Fibroblast of pulmonary artery (primary cell): ENCODE data around the gene MRPL49.
"Not testable (repeated sequence)": the region's sequence is repeated elsewhere in the genome, so short reads cannot be mapped to it uniquely, and the experiment has no call there.

ENCODE experiments used
- DNase-seq: peaks from one replicate; pipeline ENCODE4 v3.0.0-alpha.2; 2010; ENCODE audit warnings: low read depth
- H3K4me3 ChIP-seq: replicated peaks from 2 replicates; pipeline ENCODE4 v1.5.1; 2011; ENCODE audit warnings: low read depth, mild to moderate bottlenecking, control low read depth, low read length, moderate library complexity
- CTCF ChIP-seq: IDR thresholded peaks from 2 replicates; pipeline ENCODE4 v1.5.1; 2011; ENCODE audit warnings: mild to moderate bottlenecking, control low read depth, low read length, inconsistent platforms; ENCODE audit errors: missing control alignments

MRPL49 gene

GRCh38 chr11:65167656-65168055, 45.5 kb downstream of the MRPL49 start:
- no peak overlapping the region for H3K4me3 ChIP-seq
- TF ChIP-seq CTCF = no peak
- no peak for DNase-seq

- H3K4me3 ChIP-seq = no peak overlapping the region
- DNase-seq = peak; percentile 72
- TF ChIP-seq CTCF = no peak
These were observed 47.1 kb downstream of the MRPL49 start for GRCh38 chr11:65169164-65169641.

DNA sequence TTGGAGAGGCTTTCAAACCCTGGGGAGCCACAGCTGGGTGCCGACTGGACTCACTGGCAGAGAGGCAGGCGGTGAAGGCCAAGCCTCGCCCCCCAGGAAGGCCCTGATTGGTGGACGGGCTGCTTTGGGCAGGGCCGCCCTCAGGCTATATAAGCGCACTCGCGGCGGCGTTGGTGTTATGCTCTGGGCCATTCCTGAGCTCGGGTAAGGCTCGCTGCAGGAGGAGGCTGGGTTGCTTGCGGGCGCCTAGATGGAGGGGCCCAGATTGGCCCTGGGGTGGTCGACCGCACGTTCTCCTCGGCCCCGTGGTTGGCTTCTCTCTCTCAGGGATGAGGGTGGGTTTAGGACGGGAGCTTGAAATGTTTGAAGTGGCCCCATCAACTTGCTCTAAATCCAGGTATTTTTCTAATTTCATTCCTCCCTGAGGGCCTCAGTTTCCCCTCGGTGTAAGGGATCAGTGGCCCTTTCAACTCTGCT, 48.0 kb downstream of the MRPL49 start, which contains the start of gene SPDYC:
Gene SPDYC (plus strand): TSS at position 176 of the 477 bp plus-strand sequence. CDS start 1,125 bp downstream, outside the sequence.
- no peak for TF ChIP-seq CTCF
- no peak within 1 kb of the TSS for H3K4me3 ChIP-seq
- DNase-seq = no peak

DNA sequence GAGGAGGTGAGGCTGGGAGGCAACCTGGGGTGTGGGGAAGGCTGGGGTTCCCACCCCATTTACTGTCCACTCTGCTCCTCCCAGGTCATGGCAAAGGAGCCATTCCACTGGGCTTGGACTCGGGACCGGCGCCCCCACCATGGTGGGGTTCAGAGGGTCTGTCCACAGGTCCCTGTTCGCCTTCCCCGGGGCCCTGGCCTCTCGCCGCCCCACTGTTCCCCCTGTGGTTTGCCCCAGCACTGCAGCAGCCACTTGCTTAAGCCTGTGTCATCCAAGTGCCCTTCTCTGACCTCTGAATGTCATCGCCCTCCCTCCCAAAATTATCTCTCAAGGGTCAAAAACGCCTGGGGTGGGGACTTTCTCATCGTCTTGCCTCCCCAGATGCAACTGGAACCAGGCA, 50.5 kb downstream of the MRPL49 start:
- H3K4me3 ChIP-seq = no peak overlapping the region
- no peak for TF ChIP-seq CTCF
- DNase-seq = no peak

GRCh38 chr11:65174571-65175010, 52.5 kb downstream of the MRPL49 start:
- DNase-seq, H3K4me3 ChIP-seq: not testable (repeated sequence)
